HG02943 (cell line): ENCODE data around the gene RASA3.

Experiments used
- ATAC-seq: cut with Tn5 transposase; IDR thresholded peaks from one replicate; pipeline ENCODE4 v1.9.1; 2021; ENCODE audit warnings: mild to moderate bottlenecking, low read depth, moderate library complexity; ENCODE audit not compliant: unreplicated experiment

The RASA3 gene

GRCh38 chr13:113929628-113930615, 202.5 kb downstream of the RASA3 start:
- no peak for ATAC-seq

GRCh38 chr13:113928685-113929627, 203.5 kb downstream of the RASA3 start:
- ATAC-seq, result no peak
